ENCODE results near the gene RBFOX2. TPM values are rescaled to one million over a fixed set of nuclear protein-coding genes. Genes with fewer than 3 reads are reported as not detected.

RBFOX2 gene
- total and polyA plus RNA-seq, 12 donors: 15.7 to 86.6 (median 69.8) TPM

DNA sequence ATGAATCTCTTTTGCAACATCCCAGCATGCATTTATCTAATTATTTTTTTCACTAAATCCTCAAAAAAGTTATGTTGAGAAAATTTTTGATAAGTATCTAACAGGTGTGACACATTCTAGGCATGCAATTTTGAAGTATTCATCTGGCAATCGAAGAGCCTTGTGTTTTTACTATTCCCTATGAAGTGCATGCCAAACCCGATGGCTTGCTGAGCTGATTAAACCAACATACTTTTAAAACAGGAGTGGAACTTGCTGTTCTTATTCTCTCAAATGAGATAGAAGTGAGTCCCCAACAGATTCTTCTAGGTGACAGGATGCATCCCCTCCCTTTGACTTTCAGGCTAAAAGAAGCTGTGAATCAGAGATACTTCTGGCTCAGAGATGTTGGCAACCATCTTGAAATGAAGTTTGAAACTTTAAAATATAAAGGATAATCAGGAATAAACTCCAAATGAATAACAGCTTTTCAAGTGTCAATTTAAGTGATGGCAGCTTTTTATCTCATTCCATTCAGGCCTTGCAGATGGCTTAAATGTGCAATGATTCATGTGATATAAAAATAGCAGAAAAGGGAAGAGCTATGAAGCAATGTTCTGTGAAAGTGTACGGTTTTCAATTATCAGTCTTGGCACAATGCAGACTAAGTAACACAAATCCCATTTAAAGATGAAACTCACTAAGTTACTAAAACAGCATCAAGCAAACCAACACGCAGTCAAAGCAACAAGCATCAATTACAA lies 243.3 kb downstream of the RBFOX2 start:
- H3K9me3 ChIP-seq (replicated peaks in 1 of 3): no peaks in the 10 kb centered on the region
- H3K36me3 ChIP-seq (replicated peaks in 1 of 2): peaks cover 0 to 9% of the 10 kb centered on the region in 2 donors
- TF ChIP-seq, protein P1, sequence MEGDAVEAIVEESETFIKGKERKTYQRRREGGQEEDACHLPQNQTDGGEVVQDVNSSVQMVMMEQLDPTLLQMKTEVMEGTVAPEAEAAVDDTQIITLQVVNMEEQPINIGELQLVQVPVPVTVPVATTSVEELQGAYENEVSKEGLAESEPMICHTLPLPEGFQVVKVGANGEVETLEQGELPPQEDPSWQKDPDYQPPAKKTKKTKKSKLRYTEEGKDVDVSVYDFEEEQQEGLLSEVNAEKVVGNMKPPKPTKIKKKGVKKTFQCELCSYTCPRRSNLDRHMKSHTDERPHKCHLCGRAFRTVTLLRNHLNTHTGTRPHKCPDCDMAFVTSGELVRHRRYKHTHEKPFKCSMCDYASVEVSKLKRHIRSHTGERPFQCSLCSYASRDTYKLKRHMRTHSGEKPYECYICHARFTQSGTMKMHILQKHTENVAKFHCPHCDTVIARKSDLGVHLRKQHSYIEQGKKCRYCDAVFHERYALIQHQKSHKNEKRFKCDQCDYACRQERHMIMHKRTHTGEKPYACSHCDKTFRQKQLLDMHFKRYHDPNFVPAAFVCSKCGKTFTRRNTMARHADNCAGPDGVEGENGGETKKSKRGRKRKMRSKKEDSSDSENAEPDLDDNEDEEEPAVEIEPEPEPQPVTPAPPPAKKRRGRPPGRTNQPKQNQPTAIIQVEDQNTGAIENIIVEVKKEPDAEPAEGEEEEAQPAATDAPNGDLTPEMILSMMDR (IDR thresholded peaks at IDR 0.05): no peak
- no peak for TF ChIP-seq POLR2A (IDR thresholded peaks at IDR 0.05)
- WGBS, 4 donors: 54 to 59% (median 56%) methylated on average over 4 of the region's 4 CpGs
- no peak overlapping the region for H3K4me3 ChIP-seq
- H3K27ac ChIP-seq: peak overlapping the region in 2 of 5 donors; percentile 29 to 39
- H3K27me3 ChIP-seq: no peaks in the 10 kb centered on the region
- DNase-seq: no peak
- peaks cover 11 to 16% of the 10 kb centered on the region in 2 donors for H3K4me1 ChIP-seq (replicated peaks in 1 of 2)
- intact Hi-C loops (cut with DNase I): loop anchor here in 1 of 2 donors (10.0 kb wide), 1 partner anchor 49 kb away; no protein-coding TSS in a partner anchor

DNA sequence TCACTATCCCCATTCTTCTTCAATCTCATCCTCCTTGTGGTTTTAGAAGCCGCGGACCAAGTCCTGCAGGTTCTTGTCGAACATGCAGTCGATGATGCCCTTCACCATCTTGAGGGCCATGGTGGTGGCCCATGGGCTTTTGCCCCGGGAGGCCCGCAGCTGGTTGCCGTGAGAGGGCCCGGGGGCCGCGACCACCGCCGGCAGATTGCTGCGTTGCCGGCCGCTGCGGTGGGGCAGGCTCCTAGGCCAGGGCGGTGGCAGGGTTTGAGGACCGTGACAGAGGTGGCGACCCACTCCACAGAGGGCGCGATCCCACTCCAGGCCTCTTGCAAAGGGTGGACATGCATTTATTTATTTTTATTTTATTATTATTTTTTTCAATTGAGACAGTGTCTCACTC lies 244.0 kb downstream of the RBFOX2 start:
- Histone ChIP-seq H3K27me3 (no peaks in the 10 kb centered on the region), H3K4me3 (no peak overlapping the region), H3K36me3 (replicated peaks in 1 of 2) (peaks cover 0 to 9% of the 10 kb centered on the region in 2 donors), H3K4me1 (replicated peaks in 1 of 2) (peaks cover 11 to 16% of the 10 kb centered on the region in 2 donors), H3K9me3 (replicated peaks in 1 of 3) (no peaks in the 10 kb centered on the region), H3K27ac (no peak overlapping the region)
- WGBS, 4 donors: 96 to 99% (median 96%) methylated on average over 19 to 21 of the region's 21 CpGs
- no peak for TF ChIP-seq POLR2A (IDR thresholded peaks at IDR 0.05)
- TF ChIP-seq, protein P1 (IDR thresholded peaks at IDR 0.05): no peak
- intact Hi-C loops (cut with DNase I): loop anchor here in 1 of 2 donors (10.0 kb wide), 1 partner anchor 50 kb away; no protein-coding TSS in a partner anchor
- no peak for DNase-seq

GRCh38 chr22:35783943-35784614 lies 244.5 kb downstream of the RBFOX2 start:
- H3K9me3 ChIP-seq (replicated peaks in 1 of 3): no peaks in the 10 kb centered on the region
- no peak overlapping the region for H3K27ac ChIP-seq
- no peak for TF ChIP-seq POLR2A (IDR thresholded peaks at IDR 0.05)
- intact Hi-C loops (cut with DNase I): loop anchor here in 1 of 2 donors (10.0 kb wide), 1 partner anchor 51 kb away; no protein-coding TSS in a partner anchor
- WGBS, 4 donors: 90 to 96% (median 95%) methylated on average over 4 to 11 of the region's 11 CpGs
- H3K4me1 ChIP-seq (replicated peaks in 1 of 2): peaks cover 11 to 16% of the 10 kb centered on the region in 2 donors
- DNase-seq: no peak
- H3K4me3 ChIP-seq: no peak overlapping the region
- H3K36me3 ChIP-seq (replicated peaks in 1 of 2): peaks cover 0 to 9% of the 10 kb centered on the region in 2 donors
- no peaks in the 10 kb centered on the region for H3K27me3 ChIP-seq

DNA sequence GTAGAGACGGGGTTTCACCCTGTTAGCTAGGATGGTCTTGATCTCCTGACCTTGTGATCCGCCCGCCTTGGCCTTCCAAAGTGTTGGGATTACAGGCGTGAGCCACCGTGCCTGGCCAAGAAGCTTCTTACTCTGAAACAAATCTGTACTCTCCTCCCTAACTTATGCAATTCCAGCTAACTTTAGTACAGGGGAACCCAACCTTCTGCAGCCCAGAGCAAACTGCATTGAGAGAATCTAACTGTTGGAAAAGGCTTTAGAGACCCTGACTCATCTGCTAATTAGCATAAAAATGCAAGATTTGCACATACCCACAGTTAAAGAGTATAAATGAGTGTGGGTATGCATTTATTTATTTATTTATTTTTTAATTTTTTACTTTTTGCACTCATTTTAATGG lies 246.1 kb downstream of the RBFOX2 start:
- WGBS, 4 donors: 68 to 87% (median 82%) methylated on average over 5 of the region's 5 CpGs
- intact Hi-C loops (cut with DNase I): loop anchor here in 1 of 2 donors (10.0 kb wide), 1 partner anchor 52 kb away; no protein-coding TSS in a partner anchor
- Histone ChIP-seq H3K27ac (no peak overlapping the region), H3K4me3 (no peak overlapping the region), H3K9me3 (replicated peaks in 1 of 3) (no peaks in the 10 kb centered on the region), H3K4me1 (replicated peaks in 1 of 2) (peaks cover 11 to 16% of the 10 kb centered on the region in 2 donors), H3K36me3 (replicated peaks in 1 of 2) (peaks cover 0 to 9% of the 10 kb centered on the region in 2 donors), H3K27me3 (no peaks in the 10 kb centered on the region)
- no peak for DNase-seq
- no peak for TF ChIP-seq POLR2A (IDR thresholded peaks at IDR 0.05)
- TF ChIP-seq, protein P1 (IDR thresholded peaks at IDR 0.05): no peak

Measured in adrenal gland (tissue), 12 donors.